ENCODE measurements around the gene NUP85.
"Not testable (repeated sequence)": the region's sequence is repeated elsewhere in the genome, so short reads cannot be mapped to it uniquely, and the experiment has no call there.

Gene NUP85

GRCh38 chr17:75181110-75181509 lies 24.4 kb upstream of the NUP85 start:
- Histone ChIP-seq H3K9me3 (replicated peaks; ENCODE audit: low read length) (no peaks in the 10 kb centered on the region), H3K4me2 (ENCODE audit: low read length) (peak overlapping the region; percentile 94), H3K4me1 (ENCODE audit: control insufficient read depth, insufficient read depth, low read length) (peaks cover 6% of the 10 kb centered on the region), H3K36me3 (ENCODE audit: insufficient read depth, low read length) (peaks cover 22% of the 10 kb centered on the region), H3K9ac (ENCODE audit: low read depth, low read length) (peak overlapping the region; percentile 100), H3K4me3 (ENCODE audit: low read length) (peak overlapping the region; percentile 98), H3K27me3 (ENCODE audit: control insufficient read depth, insufficient read depth, low read length) (no peaks in the 10 kb centered on the region)

GRCh38 chr17:75181608-75182318 lies 23.7 kb upstream of the NUP85 start:
- Histone ChIP-seq H3K9me3 (replicated peaks; ENCODE audit: low read length) (no peaks in the 10 kb centered on the region), H3K27me3 (ENCODE audit: control insufficient read depth, insufficient read depth, low read length) (no peaks in the 10 kb centered on the region), H3K36me3 (ENCODE audit: insufficient read depth, low read length) (peaks cover 16% of the 10 kb centered on the region), H3K4me2 (ENCODE audit: low read length) (peak overlapping the region; percentile 94), H3K9ac (ENCODE audit: low read depth, low read length) (peak overlapping the region; percentile 100), H3K4me1 (ENCODE audit: control insufficient read depth, insufficient read depth, low read length) (peaks cover 6% of the 10 kb centered on the region), H3K4me3 (ENCODE audit: low read length) (peak overlapping the region; percentile 98)

GRCh38 chr17:75182319-75182568 lies 23.2 kb upstream of the NUP85 start:
- H3K4me1 ChIP-seq (ENCODE audit: control insufficient read depth, insufficient read depth, low read length): peaks cover 6% of the 10 kb centered on the region
- H3K9me3 ChIP-seq (replicated peaks; ENCODE audit: low read length): no peaks in the 10 kb centered on the region
- peak overlapping the region; percentile 100 for H3K9ac ChIP-seq (ENCODE audit: low read depth, low read length)
- peaks cover 14% of the 10 kb centered on the region for H3K36me3 ChIP-seq (ENCODE audit: insufficient read depth, low read length)
- H3K27me3 ChIP-seq (ENCODE audit: control insufficient read depth, insufficient read depth, low read length): no peaks in the 10 kb centered on the region
- H3K4me3 ChIP-seq (ENCODE audit: low read length): peak overlapping the region; percentile 98
- peak overlapping the region; percentile 94 for H3K4me2 ChIP-seq (ENCODE audit: low read length)

- Histone ChIP-seq H3K4me3 (ENCODE audit: low read length) (peak within 1 kb of the TSS; percentile 98), H3K4me2 (ENCODE audit: low read length) (peak within 1 kb of the TSS; percentile 94), H3K27me3 (ENCODE audit: control insufficient read depth, insufficient read depth, low read length) (no peaks in the 10 kb centered on the region), H3K4me1 (ENCODE audit: control insufficient read depth, insufficient read depth, low read length) (peaks cover 6% of the 10 kb centered on the region), H3K36me3 (ENCODE audit: insufficient read depth, low read length) (peaks cover 14% of the 10 kb centered on the region), H3K9me3 (replicated peaks; ENCODE audit: low read length) (no peaks in the 10 kb centered on the region), H3K9ac (ENCODE audit: low read depth, low read length) (peak within 1 kb of the TSS; percentile 100)
These were observed 22.7 kb upstream of the NUP85 start, which contains the start of gene SUMO2 for GRCh38 chr17:75182569-75183436. Gene SUMO2, minus strand, starts transcription at chr17:75182959. Its CDS starts 125 bp downstream, at chr17:75182834.

GRCh38 chr17:75183999-75184884 lies 21.2 kb upstream of the NUP85 start:
- Histone ChIP-seq H3K9me3 (replicated peaks; ENCODE audit: low read length) (no peaks in the 10 kb centered on the region), H3K4me3 (ENCODE audit: low read length) (no peak overlapping the region), H3K27me3 (ENCODE audit: control insufficient read depth, insufficient read depth, low read length) (no peaks in the 10 kb centered on the region), H3K9ac (ENCODE audit: low read depth, low read length) (no peak overlapping the region), H3K36me3 (ENCODE audit: insufficient read depth, low read length) (peaks cover 9% of the 10 kb centered on the region), H3K4me1 (ENCODE audit: control insufficient read depth, insufficient read depth, low read length) (peaks cover 8% of the 10 kb centered on the region), H3K4me2 (ENCODE audit: low read length) (no peak overlapping the region)

- no peak overlapping the region for H3K4me3 ChIP-seq (ENCODE audit: low read length)
- H3K4me1 ChIP-seq (ENCODE audit: control insufficient read depth, insufficient read depth, low read length): peaks cover 4% of the 10 kb centered on the region
These were observed 16.9 kb upstream of the NUP85 start for GRCh38 chr17:75188614-75189013.

GRCh38 chr17:75191584-75191983 lies 13.9 kb upstream of the NUP85 start:
- H3K9ac ChIP-seq (ENCODE audit: low read depth, low read length): no peak overlapping the region
- H3K4me1 ChIP-seq (ENCODE audit: control insufficient read depth, insufficient read depth, low read length): peaks cover 4% of the 10 kb centered on the region
- H3K4me3 ChIP-seq (ENCODE audit: low read length): no peak overlapping the region
- no peak overlapping the region for H3K4me2 ChIP-seq (ENCODE audit: low read length)
- no peaks in the 10 kb centered on the region for H3K9me3 ChIP-seq (replicated peaks; ENCODE audit: low read length)
- H3K27me3 ChIP-seq (ENCODE audit: control insufficient read depth, insufficient read depth, low read length): no peaks in the 10 kb centered on the region
- H3K36me3 ChIP-seq (ENCODE audit: insufficient read depth, low read length): no peaks in the 10 kb centered on the region

More at GRCh38 chr17:75188614-75189013, 16.9 kb upstream of the NUP85 start:
- Histone ChIP-seq H3K9ac (ENCODE audit: low read depth, low read length) (no peak overlapping the region), H3K9me3 (replicated peaks; ENCODE audit: low read length) (no peaks in the 10 kb centered on the region), H3K27me3 (ENCODE audit: control insufficient read depth, insufficient read depth, low read length) (no peaks in the 10 kb centered on the region), H3K36me3 (ENCODE audit: insufficient read depth, low read length) (no peaks in the 10 kb centered on the region), H3K4me2 (ENCODE audit: low read length) (no peak overlapping the region)

- H3K9me3 ChIP-seq (replicated peaks; ENCODE audit: low read length): no peaks in the 10 kb centered on the region
- no peaks in the 10 kb centered on the region for H3K4me1 ChIP-seq (ENCODE audit: control insufficient read depth, insufficient read depth, low read length)
- no peaks in the 10 kb centered on the region for H3K27me3 ChIP-seq (ENCODE audit: control insufficient read depth, insufficient read depth, low read length)
- H3K36me3 ChIP-seq (ENCODE audit: insufficient read depth, low read length): no peaks in the 10 kb centered on the region
- H3K9ac ChIP-seq (ENCODE audit: low read depth, low read length): no peak overlapping the region
- no peak overlapping the region for H3K4me3 ChIP-seq (ENCODE audit: low read length)
- H3K4me2 ChIP-seq (ENCODE audit: low read length): no peak overlapping the region
These were observed 10.6 kb upstream of the NUP85 start for GRCh38 chr17:75194879-75195278.

GRCh38 chr17:75199886-75200618 lies 5.4 kb upstream of the NUP85 start:
- no peaks in the 10 kb centered on the region for H3K27me3 ChIP-seq (ENCODE audit: control insufficient read depth, insufficient read depth, low read length)
- H3K4me1 ChIP-seq (ENCODE audit: control insufficient read depth, insufficient read depth, low read length): no peaks in the 10 kb centered on the region
- H3K9me3 ChIP-seq (replicated peaks; ENCODE audit: low read length): no peaks in the 10 kb centered on the region
- H3K36me3 ChIP-seq (ENCODE audit: insufficient read depth, low read length): no peaks in the 10 kb centered on the region
- no peak overlapping the region for H3K9ac ChIP-seq (ENCODE audit: low read depth, low read length)
- no peak overlapping the region for H3K4me3 ChIP-seq (ENCODE audit: low read length)
- H3K4me2 ChIP-seq (ENCODE audit: low read length): no peak overlapping the region

GRCh38 chr17:75205793-75206163 lies 299 bp downstream of the NUP85 start:
- peaks cover 8% of the 10 kb centered on the region for H3K4me1 ChIP-seq (ENCODE audit: control insufficient read depth, insufficient read depth, low read length)
- H3K9me3 ChIP-seq (replicated peaks; ENCODE audit: low read length): no peaks in the 10 kb centered on the region
- H3K9ac ChIP-seq (ENCODE audit: low read depth, low read length): peak overlapping the region; percentile 97
- peaks cover 15% of the 10 kb centered on the region for H3K36me3 ChIP-seq (ENCODE audit: insufficient read depth, low read length)
- H3K4me2 ChIP-seq (ENCODE audit: low read length): peak overlapping the region; percentile 87
- peak overlapping the region; percentile 92 for H3K4me3 ChIP-seq (ENCODE audit: low read length)
- no peaks in the 10 kb centered on the region for H3K27me3 ChIP-seq (ENCODE audit: control insufficient read depth, insufficient read depth, low read length)

GRCh38 chr17:75207050-75207407 lies 1.6 kb downstream of the NUP85 start:
- not testable (repeated sequence) for H3K27me3 ChIP-seq (ENCODE audit: control insufficient read depth, insufficient read depth, low read length); H3K4me1 ChIP-seq (ENCODE audit: control insufficient read depth, insufficient read depth, low read length); H3K9me3 ChIP-seq (replicated peaks; ENCODE audit: low read length)
- peak overlapping the region; percentile 87 for H3K4me2 ChIP-seq (ENCODE audit: low read length)
- H3K9ac ChIP-seq (ENCODE audit: low read depth, low read length): peak overlapping the region; percentile 97
- peak overlapping the region; percentile 92 for H3K4me3 ChIP-seq (ENCODE audit: low read length)
- peaks cover 20% of the 10 kb centered on the region for H3K36me3 ChIP-seq (ENCODE audit: insufficient read depth, low read length)

Data from skeletal muscle satellite cell (primary cell).